GM23248 (cell line): Measurements from ENCODE around the gene NT5DC1.

Experiments
- EZH2 ChIP-seq: fragments of 200-600 bp; sonication (generic); IDR thresholded peaks from 2 replicates; pipeline ENCODE4 v1.6.1; 2018; ENCODE audit warnings: antibody characterized with exemption, mild to moderate bottlenecking; ENCODE audit not compliant: insufficient read depth, poor library complexity, severe bottlenecking
- EZH2phosphoT487 ChIP-seq: fragments of 200-600 bp; sonication (generic); IDR thresholded peaks from 2 replicates; pipeline ENCODE4 v1.6.1; 2018; ENCODE audit warnings: antibody characterized with exemption, moderate library complexity, mild to moderate bottlenecking, low read depth; ENCODE audit not compliant: insufficient read depth

GRCh38 chr6:116191881-116192280, 91.2 kb downstream of the NT5DC1 start:
- TF ChIP-seq EZH2 (no peak), EZH2phosphoT487 (no peak)
